Thyroid gland (tissue), 4 donors: ENCODE measurements around the gene NR3C2. TPM values are rescaled to one million over a fixed set of nuclear protein-coding genes. Genes with fewer than 3 reads are reported as not detected.

Experiments
- DNase-seq, 2 donors: peaks; one replicate each; pipeline ENCODE4 v3.0.0-alpha.2; 2019
- H3K27ac ChIP-seq, 3 donors: fragments of 200-600 bp; sonication (generic); 1 replicate in 2 of 3; 2 replicates in 1 of 3; pipeline ENCODE4 v1.5.1; 2016 to 2019; ENCODE audit warnings: mild to moderate bottlenecking in 1 of 3, moderate library complexity in 1 of 3
- H3K27me3 ChIP-seq: fragments of 200-600 bp; sonication (generic); one replicate; pipeline ENCODE4 v1.5.1; 2019
- H3K36me3 ChIP-seq, 2 donors: fragments of 200-600 bp; sonication (generic); one replicate each; pipeline ENCODE4 v1.5.1; 2016 to 2019
- H3K4me1 ChIP-seq, 2 donors: fragments of 200-600 bp; sonication (generic); one replicate each; pipeline ENCODE4 v1.5.1; 2017 to 2019
- H3K4me3 ChIP-seq, 3 donors: fragments of 200-600 bp; sonication (generic); replicated peaks in 1 of 3; 1 replicate in 2 of 3; 2 replicates in 1 of 3; pipeline ENCODE4 v1.5.1; 2016; ENCODE audit warnings: mild to moderate bottlenecking in 1 of 3
- H3K9me3 ChIP-seq: fragments of 200-600 bp; sonication (generic); one replicate; pipeline ENCODE4 v1.5.1; 2017
- POLR2A ChIP-seq, 2 donors: fragments of 450-650 bp; IDR thresholded peaks; one replicate each; pipeline ENCODE4 v1.6.1; 2017; ENCODE audit warnings: antibody characterized with exemption in 2 of 2, mild to moderate bottlenecking in 2 of 2, moderate library complexity in 1 of 2
- WGBS, 2 donors: methylation state at CpG; one replicate each; pipeline ENCODE4 v1.1.5; 2017; 5-methylcytosine and 5-hydroxymethylcytosine counted together
- intact Hi-C: fragments of 100-400 bp; cut with DNase I; formaldehyde crosslinking; loops from one replicate; pipeline ENCODE4 v1.15.1; 2023
- total RNA-seq, 4 donors: library from RNA; depleted of rRNA; stranded (reverse); fragments of >200 nt; gene quantifications; one replicate each; pipeline ENCODE4 v1.2.3, GENCODE V29; 2016
- TF ChIP-seq, protein P1 (sequence below), 6 experiments: fragments of 200-600 bp in 3 of 6; fragments of 450-650 bp in 3 of 6; sonication (generic) in 3 of 6; IDR thresholded peaks; one replicate each; pipeline ENCODE4 v1.5.1; 2016 to 2019; ENCODE audit warnings: antibody characterized with exemption in 6 of 6, mild to moderate bottlenecking in 2 of 6, inconsistent platforms in 1 of 6, moderate library complexity in 1 of 6

The NR3C2 gene
- total RNA-seq, 4 donors from 2014 or later, result 51.6 to 161 (median 72.3) TPM

GRCh38 chr4:148053298-148054003, 388.8 kb downstream of the NR3C2 start:
- intact Hi-C loops, result no loop called here
- H3K4me3 ChIP-seq, result no peak overlapping the region
- no peaks in the 10 kb centered on the region for H3K9me3 ChIP-seq
- no peaks in the 10 kb centered on the region for H3K36me3 ChIP-seq
- peaks cover 0 to 6% of the 10 kb centered on the region in 2 donors for H3K4me1 ChIP-seq
- TF ChIP-seq, protein P1, sequence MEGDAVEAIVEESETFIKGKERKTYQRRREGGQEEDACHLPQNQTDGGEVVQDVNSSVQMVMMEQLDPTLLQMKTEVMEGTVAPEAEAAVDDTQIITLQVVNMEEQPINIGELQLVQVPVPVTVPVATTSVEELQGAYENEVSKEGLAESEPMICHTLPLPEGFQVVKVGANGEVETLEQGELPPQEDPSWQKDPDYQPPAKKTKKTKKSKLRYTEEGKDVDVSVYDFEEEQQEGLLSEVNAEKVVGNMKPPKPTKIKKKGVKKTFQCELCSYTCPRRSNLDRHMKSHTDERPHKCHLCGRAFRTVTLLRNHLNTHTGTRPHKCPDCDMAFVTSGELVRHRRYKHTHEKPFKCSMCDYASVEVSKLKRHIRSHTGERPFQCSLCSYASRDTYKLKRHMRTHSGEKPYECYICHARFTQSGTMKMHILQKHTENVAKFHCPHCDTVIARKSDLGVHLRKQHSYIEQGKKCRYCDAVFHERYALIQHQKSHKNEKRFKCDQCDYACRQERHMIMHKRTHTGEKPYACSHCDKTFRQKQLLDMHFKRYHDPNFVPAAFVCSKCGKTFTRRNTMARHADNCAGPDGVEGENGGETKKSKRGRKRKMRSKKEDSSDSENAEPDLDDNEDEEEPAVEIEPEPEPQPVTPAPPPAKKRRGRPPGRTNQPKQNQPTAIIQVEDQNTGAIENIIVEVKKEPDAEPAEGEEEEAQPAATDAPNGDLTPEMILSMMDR (IDR thresholded peaks at IDR 0.05), result no peak
- TF ChIP-seq POLR2A (IDR thresholded peaks at IDR 0.05), result no peak
- H3K27me3 ChIP-seq, result no peaks in the 10 kb centered on the region
- no peak for DNase-seq
- no peak overlapping the region for H3K27ac ChIP-seq
- WGBS, 2 donors, result 96 to 98% methylated on average over 11 of the region's 11 CpGs

DNA sequence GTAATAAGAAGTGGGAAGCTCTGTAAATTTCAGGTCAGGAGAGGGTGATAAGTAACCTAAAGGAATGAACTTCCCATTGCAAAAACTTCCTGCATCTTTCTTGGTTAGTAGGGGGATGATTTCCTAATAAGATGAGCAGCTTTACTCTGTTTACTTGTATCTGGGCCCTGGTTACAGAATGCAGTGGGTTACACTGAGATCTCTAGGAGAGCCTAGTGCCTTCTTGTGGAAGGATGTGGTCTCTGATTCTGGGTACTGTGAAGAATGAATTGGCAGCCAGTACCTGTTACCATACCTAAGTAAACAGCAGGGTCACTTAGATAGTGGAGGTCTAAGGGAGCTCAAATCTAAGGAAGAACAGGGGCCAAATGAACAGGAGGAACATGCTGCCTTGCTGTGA, 389.8 kb downstream of the NR3C2 start:
- TF ChIP-seq, protein P1 (IDR thresholded peaks at IDR 0.05), result peak in 2 of 6 experiments; percentile 4 to 11
- no peak for TF ChIP-seq POLR2A (IDR thresholded peaks at IDR 0.05)
- no peaks in the 10 kb centered on the region for H3K9me3 ChIP-seq
- no peak overlapping the region for H3K27ac ChIP-seq
- H3K4me1 ChIP-seq, result peaks cover 0 to 6% of the 10 kb centered on the region in 2 donors
- no peaks in the 10 kb centered on the region for H3K27me3 ChIP-seq
- no peak overlapping the region for H3K4me3 ChIP-seq
- no peaks in the 10 kb centered on the region for H3K36me3 ChIP-seq
- intact Hi-C loops, result no loop called here
- DNase-seq, result no peak

GRCh38 chr4:148051403-148051802, 390.8 kb downstream of the NR3C2 start:
- H3K27ac ChIP-seq, result no peak overlapping the region
- no peak for DNase-seq

DNA sequence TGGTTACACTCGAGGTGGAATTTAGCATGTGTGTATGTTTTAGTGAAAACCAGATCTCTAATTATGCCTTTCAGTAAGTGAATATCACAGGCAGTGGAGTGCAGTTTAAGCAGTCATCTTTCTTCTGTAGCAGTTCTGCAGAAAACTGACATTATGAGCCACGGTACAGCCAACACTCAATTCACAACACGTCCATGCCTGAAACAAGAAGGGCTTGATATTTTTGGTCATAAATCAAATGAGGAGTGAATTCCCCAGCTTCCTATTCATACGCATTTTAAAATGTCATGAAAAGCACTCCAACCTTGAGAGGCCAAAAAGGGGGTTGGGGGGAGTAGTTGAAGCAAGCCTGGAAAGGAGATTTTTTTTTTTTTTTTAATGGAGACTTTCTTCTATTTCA, 393.6 kb downstream of the NR3C2 start:
- no peak overlapping the region for H3K27ac ChIP-seq
- 77 to 80% methylated on average over 4 of the region's 4 CpGs for WGBS, 2 donors
- H3K4me1 ChIP-seq, result peaks cover 0 to 8% of the 10 kb centered on the region in 2 donors
- H3K27me3 ChIP-seq, result no peaks in the 10 kb centered on the region
- H3K36me3 ChIP-seq, result no peaks in the 10 kb centered on the region
- TF ChIP-seq, protein P1 (IDR thresholded peaks at IDR 0.05), result no peak
- TF ChIP-seq POLR2A (IDR thresholded peaks at IDR 0.05), result no peak
- DNase-seq, result no peak
- no peaks in the 10 kb centered on the region for H3K9me3 ChIP-seq
- H3K4me3 ChIP-seq, result no peak overlapping the region
- intact Hi-C loops, result no loop called here

More at GRCh38 chr4:148051403-148051802, 390.8 kb downstream of the NR3C2 start:
- Histone ChIP-seq H3K9me3 (no peaks in the 10 kb centered on the region), H3K4me1 (peaks cover 0 to 6% of the 10 kb centered on the region in 2 donors), H3K27me3 (no peaks in the 10 kb centered on the region), H3K36me3 (no peaks in the 10 kb centered on the region), H3K4me3 (no peak overlapping the region)
- TF ChIP-seq, protein P1 (IDR thresholded peaks at IDR 0.05), result no peak
- TF ChIP-seq POLR2A (IDR thresholded peaks at IDR 0.05), result no peak
- intact Hi-C loops, result no loop called here
- WGBS, 2 donors, result 91 to 97% methylated on average over 4 of the region's 4 CpGs

DNA sequence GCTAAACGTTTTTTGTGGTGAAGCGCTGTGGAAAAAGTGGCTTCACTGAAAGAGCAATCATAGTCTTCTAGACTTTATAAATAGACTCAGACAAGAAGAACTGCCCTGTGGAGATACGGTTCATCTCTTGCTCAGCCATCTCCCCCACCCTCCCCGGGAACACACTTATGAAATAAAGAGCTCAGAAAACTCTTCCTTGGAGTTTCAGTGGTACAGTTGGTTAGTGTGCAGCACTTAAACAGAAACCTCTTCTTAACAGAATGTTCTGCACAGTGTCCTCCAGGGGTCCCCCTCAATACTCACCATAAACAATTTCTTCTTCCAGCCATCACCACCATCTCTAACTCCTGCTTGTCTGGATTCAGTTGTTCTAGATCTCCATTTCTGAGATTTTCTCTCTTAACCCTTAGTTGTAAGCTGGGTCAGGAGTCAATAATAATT, 397.3 kb downstream of the NR3C2 start:
- intact Hi-C loops, result no loop called here
- Histone ChIP-seq H3K4me3 (no peak overlapping the region), H3K27me3 (no peaks in the 10 kb centered on the region), H3K36me3 (no peaks in the 10 kb centered on the region), H3K27ac (no peak overlapping the region), H3K9me3 (no peaks in the 10 kb centered on the region), H3K4me1 (peaks cover 0 to 8% of the 10 kb centered on the region in 2 donors)
- TF ChIP-seq, protein P1 (IDR thresholded peaks at IDR 0.05), result peak in 1 of 6 experiments; percentile 5
- no peak for TF ChIP-seq POLR2A (IDR thresholded peaks at IDR 0.05)
- DNase-seq, result no peak
- WGBS, 2 donors, result 64 to 80% methylated on average over 4 of the region's 4 CpGs
